GM12878 (cell line): Measurements from ENCODE around the gene RNASE7. TPM values are rescaled to one million over a fixed set of nuclear protein-coding genes. Genes with fewer than 3 reads are reported as not detected.

Source experiments
- ATAC-seq: fragments of 200-7000 bp; cut with Tn5 transposase; 3 replicates; pipeline ENCODE4 v1.9.1; 2020; ENCODE audit warnings: mild to moderate bottlenecking, moderate library complexity
- BruUV-seq: library from RNA; stranded (reverse); fragments of 400-500 nt; replicated peaks from 2 replicates; lab custom pipeline; 2021; lab: Mats Ljungman, UMichigan
- CTCF ChIA-PET: fragments of 300-600 bp; sonication (Branson Sonifier 250); formaldehyde crosslinking; extraction: SDS; loops from one replicate; lab custom pipeline; 2021; ENCODE audit warnings: inconsistent platforms; lab: Yijun Ruan, JAX
- POLR2A ChIA-PET: fragments of 350-600 bp; formaldehyde crosslinking; extraction: SDS; loops from one replicate; lab custom pipeline; 2021; ENCODE audit warnings: inconsistent platforms; lab: Charles Lee
- RAD21 ChIA-PET: fragments of 300-600 bp; sonication (Branson Sonifier 250); formaldehyde crosslinking; loops from one replicate; lab custom pipeline; 2023; ENCODE audit warnings: antibody characterized with exemption; ENCODE audit not compliant: unreplicated experiment; lab: Charles Lee
- SMC1A ChIA-PET: fragments of 300-600 bp; sonication (Branson Sonifier 250); formaldehyde crosslinking; loops from one replicate; lab custom pipeline; 2023; ENCODE audit not compliant: unreplicated experiment, uncharacterized antibody; lab: Charles Lee
- DNase-seq: peaks from one replicate; pipeline ENCODE4 v3.0.0-alpha.2; 2011; ENCODE audit warnings: low read depth, low spot score
- FAIRE-seq: peaks from 3 replicates; lab custom pipeline; 2011; peaks lifted over from hg19 to GRCh38; lab: Jason Lieb, UNC
- H2AFZ ChIP-seq: 2 replicates; pipeline ENCODE4 v1.6.0; 2011; ENCODE audit warnings: low read depth, low read length, control low read depth; ENCODE audit not compliant: control insufficient read depth
- H3K27ac ChIP-seq: 2 replicates; pipeline ENCODE4 v1.5.1; 2011; ENCODE audit warnings: control low read depth; ENCODE audit not compliant: control insufficient read depth, insufficient read depth
- H3K27me3 ChIP-seq, 2 experiments: replicated peaks in 1 of 2; 2 replicates each; pipeline versions ENCODE4 v1.6.0 to v1.6.1; 2011; ENCODE audit warnings: low read length in 1 of 2; ENCODE audit not compliant: control insufficient read depth in 2 of 2, insufficient read depth in 2 of 2
- H3K36me3 ChIP-seq, 2 experiments: 2 replicates each; pipeline ENCODE4 v1.5.1; 2011; ENCODE audit warnings: low read length in 1 of 2; ENCODE audit not compliant: control insufficient read depth in 2 of 2, insufficient read depth in 2 of 2
- H3K4me1 ChIP-seq: 2 replicates; pipeline ENCODE4 v1.6.1; 2011; ENCODE audit warnings: mild to moderate bottlenecking, low read length, moderate library complexity, mixed read lengths; ENCODE audit not compliant: control insufficient read depth, insufficient read depth
- H3K4me2 ChIP-seq: 2 replicates; pipeline ENCODE4 v1.6.0; 2011; ENCODE audit warnings: control low read depth; ENCODE audit not compliant: control insufficient read depth, insufficient read depth
- H3K4me3 ChIP-seq: fragments of 200-600 bp; sonication (generic); 2 replicates; pipeline ENCODE4 v1.5.1; 2016
- H3K79me2 ChIP-seq: 2 replicates; pipeline ENCODE4 v1.6.0; 2011; ENCODE audit warnings: low read length; ENCODE audit not compliant: control insufficient read depth, insufficient read depth
- H3K9ac ChIP-seq: 2 replicates; pipeline ENCODE4 v1.8.0; 2011; ENCODE audit warnings: low read length, control low read depth, mixed read lengths; ENCODE audit not compliant: control insufficient read depth, insufficient read depth
- H3K9me3 ChIP-seq: replicated peaks from 3 replicates; pipeline ENCODE4 v1.5.1; 2011; ENCODE audit warnings: mild to moderate bottlenecking, low read length; ENCODE audit not compliant: control insufficient read depth, insufficient read depth
- H4K20me1 ChIP-seq: 2 replicates; pipeline ENCODE4 v1.6.0; 2011; ENCODE audit not compliant: control insufficient read depth, insufficient read depth
- ASH2L ChIP-seq: fragments of 300-600, 200-600 bp; sonication (generic); IDR thresholded peaks from 2 replicates; pipeline ENCODE4 v1.6.1; 2017; ENCODE audit warnings: low read depth, mild to moderate bottlenecking, borderline replicate concordance
- CUX1 ChIP-seq: IDR thresholded peaks from 2 replicates; pipeline ENCODE4 v1.6.1; 2012; ENCODE audit warnings: improper control_type of control experiment, low read depth, low read length; ENCODE audit not compliant: insufficient replicate concordance
- MLLT1 ChIP-seq: fragments of 450-650 bp; IDR thresholded peaks from 2 replicates; pipeline ENCODE4 v1.6.1; 2016; ENCODE audit warnings: mild to moderate bottlenecking
- MXI1 ChIP-seq: fragments of 150-350 bp; IDR thresholded peaks from 2 replicates; pipeline ENCODE4 v1.6.1; 2011; ENCODE audit warnings: low read depth, mild to moderate bottlenecking, inconsistent platforms, low read length, improper control_type of control experiment
- PRDM15 ChIP-seq: fragments of 450-650 bp; formaldehyde crosslinking; IDR thresholded peaks from 2 replicates; pipeline ENCODE4 v1.4.0; 2020; ENCODE audit warnings: mild to moderate bottlenecking, moderate library complexity
- TAF1 ChIP-seq: IDR thresholded peaks from 2 replicates; pipeline ENCODE4 v1.6.1; 2011; ENCODE audit warnings: mild to moderate bottlenecking, low read depth, low read length, borderline replicate concordance
- TCF12 ChIP-seq: IDR thresholded peaks from 2 replicates; pipeline ENCODE4 v1.6.1; 2011; ENCODE audit warnings: low read depth, mild to moderate bottlenecking, low read length
- ZBTB33 ChIP-seq: fragments of 450-650 bp; IDR thresholded peaks from 2 replicates; pipeline ENCODE4 v1.6.1; 2017; ENCODE audit warnings: mild to moderate bottlenecking
- ZNF384 ChIP-seq: IDR thresholded peaks from 2 replicates; pipeline ENCODE4 v1.6.1; 2012; ENCODE audit warnings: low read depth, mild to moderate bottlenecking, low read length, improper control_type of control experiment, borderline replicate concordance
- WGBS: methylation state at CpG from one replicate; pipeline ENCODE4 v1.1.6; 2016; ENCODE audit warnings: low lambda C conversion rate; ENCODE audit not compliant: insufficient replicate concordance, insufficient coverage; ENCODE audit errors: missing lambda C conversion rate; 5-methylcytosine and 5-hydroxymethylcytosine counted together
- in situ Hi-C: fragments of 300-500 bp; cut with MboI; formaldehyde crosslinking; loops from 9 replicates; pipeline ENCODE4 v1.14.3; 2018; ENCODE audit warnings: mixed read lengths
- intact Hi-C: fragments of 100-400 bp; cut with micrococcal nuclease; formaldehyde crosslinking; loops from one replicate; pipeline ENCODE4 v1.14.2; 2022; ENCODE audit not compliant: unreplicated experiment
- polyA plus RNA-seq, 11 experiments: library from polyadenylated mRNA; depleted of rRNA in 4 of 11; unstranded in 6 of 11; stranded (reverse) in 5 of 11; fragments of >200 nt; fragmentation: Nextera tagmentation in 4 of 11; fragmentation: Illumina TruSeq in 1 of 11; extraction: Ambion mirVana in 4 of 11; extraction: Trizol in 1 of 11; gene quantifications; 1 replicate in 1 of 11; 2 replicates in 10 of 11; pipeline versions ENCODE4 v1.2.1 to v1.2.3, GENCODE V29; 2011 to 2016; ENCODE audit warnings: inconsistent platforms in 2 of 11, missing spikeins in 2 of 11, low read depth in 1 of 11
- total RNA-seq, 4 experiments: library from RNA; depleted of rRNA in 3 of 4; stranded (reverse); fragments of >200 nt in 3 of 4; fragmentation: Illumina TruSeq in 1 of 4; extraction: Trizol in 1 of 4; gene quantifications; 2 replicates each; pipeline versions ENCODE4 v1.2.1 to v1.2.3, GENCODE V29; 2013 to 2021

Gene RNASE7
- total and polyA plus RNA-seq, 10 of the 15 experiments (the other 5 are each of a cell fraction or from before 2014, with no cell fraction given): not detected

GRCh38 chr14:21020977-21021545 is 21.1 kb upstream of the RNASE7 start:
- Histone ChIP-seq H3K4me1 (peaks cover 4% of the 10 kb centered on the region; the same call in 1 of the 2 replicates), H3K4me2 (no peak overlapping the region), H4K20me1 (no peaks in the 10 kb centered on the region), H3K4me3 (no peak overlapping the region), H3K9ac (no peak overlapping the region), H3K27me3 (peaks cover 15 to 18% of the 10 kb centered on the region in 2 experiments), H3K36me3 (no peaks in the 10 kb centered on the region), H2AFZ (no peak overlapping the region), H3K79me2 (no peaks in the 10 kb centered on the region), H3K27ac (no peak overlapping the region), H3K9me3 (no peaks in the 10 kb centered on the region)
- SMC1A ChIA-PET: interaction anchor here (1.6 kb wide), 1 partner anchor 50 kb away, joined by 4 read pairs; no protein-coding TSS in a partner anchor
- DNase-seq (no peak), FAIRE-seq (no peak), ATAC-seq (no peak)
- CTCF ChIA-PET: interaction anchor here (1.3 to 1.8 kb wide), 2 partner anchors 11 to 68 kb away, joined by 3 to 6 read pairs; no protein-coding TSS in a partner anchor
- intact Hi-C loops (no loop called here), in situ Hi-C loops (no loop called here)
- RAD21 ChIA-PET: interaction anchor here (0.8 kb wide), 1 partner anchor 46 kb away, joined by 3 read pairs; no protein-coding TSS in a partner anchor
- POLR2A ChIA-PET: no interaction called here
- no TSS peak for BruUV-seq
- WGBS: 45% methylated on average over 5 of the region's 5 CpGs
- no peak for TF ChIP-seq ZBTB33
- no peak for TF ChIP-seq ASH2L
- no peak for TF ChIP-seq CUX1
- TF ChIP-seq PRDM15 (CRISPR knock-in tag): no peak
- TF ChIP-seq ZNF384: no peak
- TF ChIP-seq TAF1: no peak
- no peak for TF ChIP-seq MXI1
- TF ChIP-seq MLLT1: no peak
- TF ChIP-seq TCF12: no peak
